Karpas-422 (cell line): ENCODE results near the gene CPXM2. TPM values are rescaled to one million over a fixed set of nuclear protein-coding genes. Genes with fewer than 3 reads are reported as not detected.

Experiments
- DNase-seq: peaks from one replicate; pipeline ENCODE4 v3.0.0-alpha.2; 2015
- H2AFZ ChIP-seq: fragments of 200-600 bp; sonication (generic); 2 replicates; pipeline ENCODE4 v1.6.1; 2014; ENCODE audit warnings: antibody characterized with exemption, low read length, mixed read lengths
- H3K27ac ChIP-seq: fragments of 200-600 bp; sonication (generic); 2 replicates; pipeline ENCODE4 v1.5.1; 2014; ENCODE audit warnings: mild to moderate bottlenecking, low read length, moderate library complexity
- H3K27me3 ChIP-seq: fragments of 200-600 bp; sonication (generic); 2 replicates; pipeline ENCODE4 v1.6.1; 2014; ENCODE audit warnings: low read length, mixed read lengths
- H3K36me3 ChIP-seq: fragments of 200-600 bp; sonication (generic); 2 replicates; pipeline ENCODE4 v1.6.1; 2014; ENCODE audit warnings: low read length, mixed read lengths; ENCODE audit not compliant: insufficient read depth
- H3K4me1 ChIP-seq: fragments of 200-600 bp; sonication (generic); 2 replicates; pipeline ENCODE4 v1.6.1; 2014; ENCODE audit warnings: mild to moderate bottlenecking, low read length, mixed read lengths
- H3K4me2 ChIP-seq: fragments of 200-600 bp; sonication (generic); 2 replicates; pipeline ENCODE4 v1.6.1; 2014; ENCODE audit warnings: low read length, low read depth, mild to moderate bottlenecking; ENCODE audit not compliant: poor library complexity, severe bottlenecking
- H3K4me3 ChIP-seq: fragments of 200-600 bp; sonication (generic); 2 replicates; pipeline ENCODE4 v1.5.1; 2014; ENCODE audit warnings: mild to moderate bottlenecking, antibody characterized with exemption, low read length, mixed read lengths
- H3K79me2 ChIP-seq: fragments of 200-600 bp; sonication (generic); 2 replicates; pipeline ENCODE4 v1.6.1; 2014; ENCODE audit warnings: mild to moderate bottlenecking, low read length, mixed read lengths
- H3K9ac ChIP-seq: fragments of 200-600 bp; sonication (generic); 2 replicates; pipeline ENCODE4 v1.6.0; 2014; ENCODE audit warnings: low read length
- H3K9me2 ChIP-seq: fragments of 200-600 bp; sonication (generic), shearing (Covaris generic); replicated peaks from 2 replicates; pipeline ENCODE4 v1.6.0; 2014; ENCODE audit warnings: mild to moderate bottlenecking, low read length, moderate library complexity; ENCODE audit not compliant: insufficient read depth
- H3K9me3 ChIP-seq: fragments of 300-700, 200-600 bp; sonication (generic); 2 replicates; pipeline ENCODE4 v1.6.1; 2014; ENCODE audit warnings: low read length, mixed read lengths
- H4K20me1 ChIP-seq: fragments of 200-600 bp; sonication (generic); 2 replicates; pipeline ENCODE4 v1.6.1; 2014; ENCODE audit warnings: mild to moderate bottlenecking, antibody characterized with exemption, low read length, low read depth; ENCODE audit not compliant: insufficient read depth
- total RNA-seq: library from RNA; depleted of rRNA; stranded (reverse); fragments of >200 nt; shearing (Covaris generic); gene quantifications from 2 replicates; pipeline ENCODE4 v1.2.3, GENCODE V29; 2014; ENCODE audit warnings: low replicate concordance

The CPXM2 gene
- total RNA-seq, 1 experiment from 2014 or later, result not detected

DNA sequence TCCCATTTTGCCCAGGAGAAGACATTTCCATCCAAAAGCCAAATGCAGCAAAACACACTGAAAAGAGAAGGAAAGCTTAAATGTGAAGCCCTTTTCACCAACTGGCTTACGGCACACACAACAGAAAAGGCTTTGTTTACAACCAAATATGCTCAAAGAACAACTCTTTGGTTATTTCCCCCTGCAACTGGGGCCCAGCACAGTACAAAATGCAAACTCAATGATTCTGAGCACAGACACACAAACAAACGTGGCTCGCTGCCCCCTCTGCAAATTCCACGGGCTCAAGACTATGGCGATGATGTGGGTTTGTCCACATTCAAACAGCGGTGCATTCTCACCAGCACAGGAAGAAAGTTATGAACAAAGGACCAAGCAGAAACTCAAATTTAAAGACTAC, 5.3 kb downstream of the CPXM2 start:
- Histone ChIP-seq H3K4me3 (no peak overlapping the region), H3K9me2 (no peaks in the 10 kb centered on the region), H3K9ac (no peak overlapping the region), H3K9me3 (no peaks in the 10 kb centered on the region), H3K27ac (no peak overlapping the region), H3K4me2 (no peak overlapping the region), H2AFZ (no peak overlapping the region), H3K36me3 (no peaks in the 10 kb centered on the region), H3K79me2 (no peaks in the 10 kb centered on the region), H3K4me1 (no peaks in the 10 kb centered on the region), H4K20me1 (no peaks in the 10 kb centered on the region; the same call in 1 of the 2 replicates), H3K27me3 (no peaks in the 10 kb centered on the region)
- DNase-seq, result no peak

GRCh38 chr10:123885406-123886170, 6.0 kb downstream of the CPXM2 start:
- no peak for DNase-seq
- Histone ChIP-seq H3K9ac (no peak overlapping the region), H3K27me3 (no peaks in the 10 kb centered on the region), H3K4me1 (no peaks in the 10 kb centered on the region), H3K27ac (no peak overlapping the region), H3K79me2 (no peaks in the 10 kb centered on the region), H3K36me3 (no peaks in the 10 kb centered on the region), H3K4me3 (no peak overlapping the region), H3K9me2 (no peaks in the 10 kb centered on the region), H4K20me1 (no peaks in the 10 kb centered on the region; the same call in 1 of the 2 replicates), H3K9me3 (no peaks in the 10 kb centered on the region), H3K4me2 (no peak overlapping the region), H2AFZ (no peak overlapping the region)

DNA sequence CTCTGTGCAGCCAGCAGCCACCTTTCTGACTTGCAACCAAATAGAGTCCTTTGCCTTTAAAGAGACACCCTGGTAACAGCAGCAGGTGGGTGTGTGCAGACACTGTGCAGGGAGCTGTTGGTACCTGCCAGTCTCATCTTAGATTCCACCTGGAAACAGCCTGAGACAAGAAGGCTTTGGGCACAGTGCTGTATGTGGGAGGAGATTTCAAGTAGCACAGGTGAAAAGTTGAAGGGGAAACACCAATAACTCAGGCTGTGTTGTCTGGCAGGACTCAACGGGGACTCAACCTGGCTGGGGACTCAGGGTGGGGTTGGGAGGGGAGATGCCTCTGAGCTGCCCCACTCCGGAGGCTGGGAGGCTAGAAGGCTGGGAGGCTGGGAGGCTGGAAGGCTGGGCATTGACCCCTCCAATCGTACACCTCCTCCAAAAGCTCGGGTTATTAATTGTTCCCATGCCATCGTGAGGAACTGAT, 6.7 kb downstream of the CPXM2 start:
- H3K36me3 ChIP-seq, result no peaks in the 10 kb centered on the region
- no peak overlapping the region for H3K9ac ChIP-seq

DNA sequence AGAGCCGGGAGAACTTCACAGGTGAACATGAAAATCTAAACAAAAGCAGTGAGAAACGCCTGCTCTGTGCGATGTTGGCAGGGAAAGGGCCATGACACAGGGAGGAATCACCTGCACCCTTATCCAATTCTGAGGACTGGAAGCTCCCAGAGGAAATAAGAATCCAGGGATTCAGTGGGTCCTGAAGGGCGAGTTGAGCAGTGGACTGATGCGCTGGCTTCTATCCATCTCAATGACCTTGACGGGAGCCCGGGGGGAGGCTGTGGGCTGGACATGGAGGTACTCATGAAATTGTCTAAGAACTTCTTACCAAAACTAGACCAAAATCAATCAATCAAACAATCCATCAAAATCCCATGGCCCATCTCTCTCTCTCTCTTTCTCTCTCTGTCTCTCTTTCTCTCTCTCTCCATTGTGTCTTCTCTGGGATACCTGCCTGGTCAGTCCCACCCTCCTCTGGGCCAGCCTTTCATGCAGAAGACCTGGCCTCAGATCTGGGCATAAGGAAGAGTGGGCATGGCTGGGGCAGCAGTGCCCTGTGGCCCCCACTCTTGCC, 7.2 kb downstream of the CPXM2 start:
- no peak overlapping the region for H3K27ac ChIP-seq
- no peaks in the 10 kb centered on the region for H3K9me3 ChIP-seq
- H3K36me3 ChIP-seq, result no peaks in the 10 kb centered on the region
- no peaks in the 10 kb centered on the region; the same call in 1 of the 2 replicates for H4K20me1 ChIP-seq
- H2AFZ ChIP-seq, result no peak overlapping the region
- no peak overlapping the region for H3K9ac ChIP-seq
- no peak overlapping the region for H3K4me2 ChIP-seq
- no peaks in the 10 kb centered on the region for H3K4me1 ChIP-seq
- no peak for DNase-seq
- no peaks in the 10 kb centered on the region for H3K27me3 ChIP-seq
- no peak overlapping the region for H3K4me3 ChIP-seq
- H3K9me2 ChIP-seq, result no peaks in the 10 kb centered on the region
- no peaks in the 10 kb centered on the region for H3K79me2 ChIP-seq

More for the DNA sequence above, 6.7 kb downstream of the CPXM2 start:
- Histone ChIP-seq H3K79me2 (no peaks in the 10 kb centered on the region), H3K27me3 (no peaks in the 10 kb centered on the region), H4K20me1 (no peaks in the 10 kb centered on the region; the same call in 1 of the 2 replicates), H3K9me2 (no peaks in the 10 kb centered on the region), H3K4me3 (no peak overlapping the region), H3K4me1 (no peaks in the 10 kb centered on the region), H3K27ac (no peak overlapping the region), H3K4me2 (no peak overlapping the region), H3K9me3 (no peaks in the 10 kb centered on the region), H2AFZ (no peak overlapping the region)
- DNase-seq, result no peak

DNA sequence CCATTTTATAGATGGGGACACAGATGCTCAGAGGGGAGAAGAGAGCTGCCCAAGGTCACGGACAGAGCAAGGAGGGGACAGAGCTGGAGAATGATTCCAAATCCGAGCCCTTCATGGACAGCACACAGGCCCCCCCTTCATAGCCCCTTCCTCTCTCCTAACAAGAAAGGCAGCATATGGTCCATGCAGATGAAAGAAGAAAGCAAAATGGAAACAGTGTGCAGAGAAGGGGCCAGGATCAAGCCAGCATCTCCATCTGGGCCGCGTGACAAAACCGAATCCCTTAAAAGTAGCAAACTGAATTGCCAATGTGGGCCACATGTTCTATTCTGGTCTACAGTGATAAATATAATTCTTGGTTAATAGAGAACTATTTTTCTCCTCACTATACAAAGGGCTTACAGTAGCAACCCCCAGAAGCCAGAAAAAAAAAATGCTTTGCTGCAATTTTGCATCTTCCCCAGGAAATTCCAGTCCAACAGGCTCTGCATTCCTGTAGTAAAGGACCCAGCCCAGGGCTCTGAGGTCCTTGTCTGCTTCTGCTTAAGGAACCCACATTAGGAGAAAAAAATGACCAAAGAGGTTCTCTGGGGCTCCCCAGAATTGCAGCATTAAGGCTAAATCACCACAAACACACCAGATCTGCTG, 7.8 kb downstream of the CPXM2 start:
- H3K4me1 ChIP-seq, result no peaks in the 10 kb centered on the region

DNA sequence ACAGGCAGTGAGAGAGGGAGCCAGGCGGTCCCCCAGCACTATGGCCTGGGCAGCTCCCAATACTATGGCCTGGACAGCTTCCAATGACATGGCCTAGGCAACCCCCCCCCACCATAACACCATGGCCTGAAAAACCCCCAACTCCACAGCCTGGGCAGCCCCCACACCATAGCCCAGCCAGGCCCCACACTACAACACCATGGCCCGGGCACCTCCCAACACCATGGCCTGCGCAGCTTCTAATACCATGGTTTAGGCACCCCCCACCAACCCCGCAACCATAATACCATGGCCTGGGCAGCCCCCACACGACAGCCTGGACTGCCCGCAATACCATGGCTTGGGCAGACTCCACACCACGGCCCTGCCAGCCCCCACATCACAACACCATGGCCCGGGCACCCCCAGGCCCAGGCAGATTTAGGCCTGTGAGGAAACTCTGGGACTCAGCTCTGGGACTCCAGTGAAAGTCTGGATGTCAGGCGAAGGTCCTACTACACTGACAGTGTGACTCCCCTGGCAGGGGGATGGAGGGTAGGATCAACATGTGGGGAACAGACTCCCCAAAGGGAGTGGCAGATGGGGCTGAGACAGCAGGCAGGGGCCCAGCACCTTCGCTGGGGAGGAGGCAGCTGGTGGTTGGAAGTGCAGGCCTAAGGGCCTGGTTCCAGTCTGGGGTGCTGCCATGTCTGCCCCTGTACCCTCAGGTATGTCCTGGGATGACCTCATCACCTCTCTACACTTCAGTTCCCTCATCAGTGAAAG, 8.7 kb downstream of the CPXM2 start:
- no peak for DNase-seq
- no peak overlapping the region for H3K27ac ChIP-seq
- no peak overlapping the region for H3K4me3 ChIP-seq

More for the DNA sequence above, 7.8 kb downstream of the CPXM2 start:
- no peaks in the 10 kb centered on the region; the same call in 1 of the 2 replicates for H4K20me1 ChIP-seq
- no peak overlapping the region for H3K9ac ChIP-seq
- no peaks in the 10 kb centered on the region for H3K79me2 ChIP-seq
- H3K9me2 ChIP-seq, result no peaks in the 10 kb centered on the region
- DNase-seq, result no peak
- H3K27ac ChIP-seq, result no peak overlapping the region
- no peaks in the 10 kb centered on the region for H3K9me3 ChIP-seq
- no peak overlapping the region for H2AFZ ChIP-seq
- no peak overlapping the region for H3K4me2 ChIP-seq
- no peak overlapping the region for H3K4me3 ChIP-seq
- H3K36me3 ChIP-seq, result no peaks in the 10 kb centered on the region
- no peaks in the 10 kb centered on the region for H3K27me3 ChIP-seq

GRCh38 chr10:123882177-123882576, 9.4 kb downstream of the CPXM2 start:
- Histone ChIP-seq H3K36me3 (no peaks in the 10 kb centered on the region), H3K27ac (no peak overlapping the region), H2AFZ (no peak overlapping the region), H3K9ac (no peak overlapping the region), H3K4me3 (no peak overlapping the region), H4K20me1 (no peaks in the 10 kb centered on the region; the same call in 1 of the 2 replicates), H3K9me3 (no peaks in the 10 kb centered on the region), H3K27me3 (no peaks in the 10 kb centered on the region; the same call in 1 of the 2 replicates), H3K9me2 (no peaks in the 10 kb centered on the region), H3K79me2 (no peaks in the 10 kb centered on the region), H3K4me2 (no peak overlapping the region), H3K4me1 (no peaks in the 10 kb centered on the region)
- DNase-seq, result no peak

More for the DNA sequence above, 8.7 kb downstream of the CPXM2 start:
- Histone ChIP-seq H3K79me2 (no peaks in the 10 kb centered on the region), H3K4me1 (no peaks in the 10 kb centered on the region), H2AFZ (no peak overlapping the region), H3K9me3 (no peaks in the 10 kb centered on the region), H3K36me3 (no peaks in the 10 kb centered on the region), H3K27me3 (no peaks in the 10 kb centered on the region), H3K9me2 (no peaks in the 10 kb centered on the region), H3K4me2 (no peak overlapping the region), H3K9ac (no peak overlapping the region), H4K20me1 (no peaks in the 10 kb centered on the region; the same call in 1 of the 2 replicates)
